HL-60 (cell line): ENCODE measurements around the gene CBARP.

Experiments
- DNase-seq, 2 experiments: peaks; one replicate each; pipeline ENCODE4 v3.0.0-alpha.2; 2010 to 2020; ENCODE audit warnings: low read depth in 1 of 2, low spot score in 1 of 2
- H3K27ac ChIP-seq: fragments of 250-450 bp; sonication (Bioruptor Pico); replicated peaks from 2 replicates; pipeline ENCODE4 v1.5.1; 2020; ENCODE audit warnings: mild to moderate bottlenecking, moderate library complexity
- H3K27me3 ChIP-seq: fragments of 250-450 bp; sonication (Bioruptor Pico); 2 replicates; pipeline ENCODE4 v1.5.1; 2021; ENCODE audit warnings: mild to moderate bottlenecking, moderate library complexity; ENCODE audit not compliant: insufficient read depth, poor library complexity, severe bottlenecking
- H3K4me3 ChIP-seq: replicated peaks from 2 replicates; pipeline ENCODE4 v1.5.1; 2011; ENCODE audit warnings: mild to moderate bottlenecking, control low read depth, low read length; ENCODE audit not compliant: insufficient read depth
- CTCF ChIP-seq: IDR thresholded peaks from one replicate; pipeline ENCODE4 v1.5.1; 2011; ENCODE audit warnings: low read length, control low read depth, inconsistent platforms; ENCODE audit not compliant: insufficient read depth
- GABPA ChIP-seq: IDR thresholded peaks from 2 replicates; pipeline ENCODE4 v1.6.1; 2012; ENCODE audit warnings: low read depth
- POLR2AphosphoS5 ChIP-seq: IDR thresholded peaks from 2 replicates; pipeline ENCODE4 v1.6.1; 2012; ENCODE audit warnings: low read depth
- REST ChIP-seq: IDR thresholded peaks from 2 replicates; pipeline ENCODE4 v1.6.1; 2012; ENCODE audit warnings: low read depth; ENCODE audit not compliant: insufficient replicate concordance
- SPI1 ChIP-seq: IDR thresholded peaks from 2 replicates; pipeline ENCODE4 v1.6.1; 2012; ENCODE audit warnings: low read depth, mild to moderate bottlenecking, borderline replicate concordance
- long read RNA-seq: library from polyadenylated mRNA; unstranded; transcript quantifications from one replicate; pipeline ENCODE4 v2.0.0, GENCODE V29; 2020

Gene CBARP
- long read RNA-seq, partial matches to known transcripts: 0 of 1 reads
- long read RNA-seq, other reads (novel, unspliced or antisense): 1 of 1 reads

GRCh38 chr19:1237754-1238368, at the start of gene CBARP:
Gene CBARP (minus strand): TSS chr19:1238005. CDS start chr19:1236100, 1,905 bp downstream.
- no peak for DNase-seq
- H3K27me3 ChIP-seq: peaks cover 21% of the 10 kb centered on the region
- TF ChIP-seq GABPA (no peak), REST (no peak), POLR2AphosphoS5 (no peak), SPI1 (no peak), CTCF (no peak)
- H3K27ac ChIP-seq: no peak within 1 kb of the TSS
- peak within 1 kb of the TSS; percentile 51 for H3K4me3 ChIP-seq

- Histone ChIP-seq H3K27me3 (peaks cover 71% of the 10 kb centered on the region), H3K4me3 (no peak overlapping the region), H3K27ac (no peak overlapping the region)
- DNase-seq: no peak
- TF ChIP-seq REST: no peak
- no peak for TF ChIP-seq CTCF
- TF ChIP-seq GABPA: no peak
- no peak for TF ChIP-seq SPI1
- TF ChIP-seq POLR2AphosphoS5: no peak
Measured at GRCh38 chr19:1286487-1287353, 48.9 kb upstream of the CBARP start.

- TF ChIP-seq REST: no peak
- no peak for TF ChIP-seq POLR2AphosphoS5
- TF ChIP-seq SPI1: no peak
- no peak for TF ChIP-seq CTCF
- TF ChIP-seq GABPA: no peak
- Histone ChIP-seq H3K4me3 (no peak within 1 kb of the TSS), H3K27me3 (peaks cover 62% of the 10 kb centered on the region), H3K27ac (no peak within 1 kb of the TSS)
- no peak for DNase-seq
Measured at GRCh38 chr19:1285737-1286360, 48.0 kb upstream of the CBARP start, which contains the start of gene EFNA2. Gene EFNA2 (plus strand): TSS chr19:1285873. CDS start chr19:1286169, 296 bp downstream.
